RWPE2 (cell line): ENCODE measurements around the gene EIF1.

Source experiments
- ATAC-seq: fragments of 200-7000 bp; cut with Tn5 transposase; 3 replicates; pipeline ENCODE4 v1.9.1; 2021; ENCODE audit warnings: low read depth
- DNase-seq: peaks from one replicate; pipeline ENCODE4 v3.0.0-alpha.2; 2020; ENCODE audit warnings: low spot score
- H3K27ac ChIP-seq: fragments of 450-650 bp; 2 replicates; pipeline ENCODE4 v1.5.1; 2017; ENCODE audit warnings: mild to moderate bottlenecking; ENCODE audit not compliant: poor library complexity, severe bottlenecking
- H3K27me3 ChIP-seq: fragments of 250-450 bp; sonication (Bioruptor Pico); 2 replicates; pipeline ENCODE4 v1.5.1; 2021; ENCODE audit warnings: mild to moderate bottlenecking, moderate library complexity; ENCODE audit not compliant: insufficient read depth, poor library complexity, severe bottlenecking
- H3K36me3 ChIP-seq: fragments of 250-450 bp; sonication (Bioruptor Pico); 2 replicates; pipeline ENCODE4 v1.5.1; 2020; ENCODE audit warnings: low read depth, mild to moderate bottlenecking, moderate library complexity
- H3K4me1 ChIP-seq: fragments of 250-450 bp; sonication (Bioruptor Pico); 2 replicates; pipeline ENCODE4 v1.5.1; 2021; ENCODE audit warnings: mild to moderate bottlenecking, moderate library complexity; ENCODE audit not compliant: insufficient read depth, poor library complexity, severe bottlenecking
- H3K4me3 ChIP-seq: fragments of 250-450 bp; sonication (Bioruptor Pico); 2 replicates; pipeline ENCODE4 v1.5.1; 2021; ENCODE audit warnings: mild to moderate bottlenecking, moderate library complexity; ENCODE audit not compliant: severe bottlenecking
- H3K9me3 ChIP-seq: fragments of 250-450 bp; sonication (Bioruptor Pico); 2 replicates; pipeline ENCODE4 v1.5.1; 2021; ENCODE audit warnings: mild to moderate bottlenecking, moderate library complexity; ENCODE audit not compliant: severe bottlenecking
- TF ChIP-seq, protein P1 (sequence below): fragments of 450-650 bp; IDR thresholded peaks from one replicate; pipeline ENCODE4 v1.5.1; 2017; ENCODE audit warnings: mild to moderate bottlenecking, moderate library complexity; ENCODE audit not compliant: poor library complexity, severe bottlenecking

Gene EIF1

DNA sequence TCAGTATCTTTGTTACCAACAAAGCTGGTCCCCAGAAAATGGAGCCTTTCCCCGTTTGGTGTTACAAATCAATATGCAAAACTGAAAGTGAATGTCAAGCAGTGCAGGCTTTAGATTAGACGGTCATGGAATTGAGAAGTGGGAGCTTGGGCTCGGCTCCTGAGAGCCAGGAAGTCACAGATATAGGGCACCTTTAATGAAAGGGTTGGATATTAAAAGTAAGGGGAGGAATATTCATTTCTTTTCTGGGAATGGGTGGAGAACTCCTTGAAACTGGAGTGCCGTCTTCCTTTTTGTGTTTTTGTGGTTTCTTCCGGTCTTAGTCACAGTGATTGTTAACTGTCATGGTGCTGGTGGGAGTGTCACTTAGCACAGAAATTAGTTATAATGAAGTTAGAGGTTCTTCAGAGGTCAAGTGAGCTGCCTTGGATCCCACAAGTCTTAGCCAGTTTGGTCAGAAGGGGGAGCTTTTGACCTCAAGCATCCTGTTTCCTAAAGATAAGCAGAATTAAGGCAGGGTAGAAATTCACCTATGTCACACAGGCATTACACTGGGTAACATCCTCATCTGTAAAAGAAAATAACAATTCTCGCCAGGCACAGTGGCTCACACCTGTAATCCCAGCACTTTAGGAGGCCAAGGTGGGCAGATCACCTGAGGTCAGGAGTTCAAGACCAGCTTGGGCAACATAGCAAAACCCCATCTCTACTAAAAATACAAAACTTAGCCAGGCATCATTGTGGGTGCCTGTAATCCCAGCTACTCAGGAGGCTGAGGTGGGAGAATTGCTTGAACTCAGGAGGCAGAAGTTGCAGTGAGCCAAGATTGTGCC lies 9.6 kb upstream of the EIF1 start:
- no peaks in the 10 kb centered on the region for H3K36me3 ChIP-seq
- H3K4me3 ChIP-seq, result peak overlapping the region; percentile 4
- TF ChIP-seq, protein P1, sequence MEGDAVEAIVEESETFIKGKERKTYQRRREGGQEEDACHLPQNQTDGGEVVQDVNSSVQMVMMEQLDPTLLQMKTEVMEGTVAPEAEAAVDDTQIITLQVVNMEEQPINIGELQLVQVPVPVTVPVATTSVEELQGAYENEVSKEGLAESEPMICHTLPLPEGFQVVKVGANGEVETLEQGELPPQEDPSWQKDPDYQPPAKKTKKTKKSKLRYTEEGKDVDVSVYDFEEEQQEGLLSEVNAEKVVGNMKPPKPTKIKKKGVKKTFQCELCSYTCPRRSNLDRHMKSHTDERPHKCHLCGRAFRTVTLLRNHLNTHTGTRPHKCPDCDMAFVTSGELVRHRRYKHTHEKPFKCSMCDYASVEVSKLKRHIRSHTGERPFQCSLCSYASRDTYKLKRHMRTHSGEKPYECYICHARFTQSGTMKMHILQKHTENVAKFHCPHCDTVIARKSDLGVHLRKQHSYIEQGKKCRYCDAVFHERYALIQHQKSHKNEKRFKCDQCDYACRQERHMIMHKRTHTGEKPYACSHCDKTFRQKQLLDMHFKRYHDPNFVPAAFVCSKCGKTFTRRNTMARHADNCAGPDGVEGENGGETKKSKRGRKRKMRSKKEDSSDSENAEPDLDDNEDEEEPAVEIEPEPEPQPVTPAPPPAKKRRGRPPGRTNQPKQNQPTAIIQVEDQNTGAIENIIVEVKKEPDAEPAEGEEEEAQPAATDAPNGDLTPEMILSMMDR, result peak; percentile 50
- no peaks in the 10 kb centered on the region for H3K27me3 ChIP-seq
- H3K9me3 ChIP-seq, result no peaks in the 10 kb centered on the region
- H3K4me1 ChIP-seq, result peaks cover 12% of the 10 kb centered on the region
- DNase-seq (no peak), ATAC-seq (peak; percentile 64)
- peak overlapping the region; percentile 60 for H3K27ac ChIP-seq

GRCh38 chr17:41679740-41680425 lies 8.8 kb upstream of the EIF1 start:
- Histone ChIP-seq H3K4me1 (peaks cover 12% of the 10 kb centered on the region), H3K4me3 (no peak overlapping the region), H3K27me3 (no peaks in the 10 kb centered on the region), H3K27ac (no peak overlapping the region), H3K9me3 (no peaks in the 10 kb centered on the region), H3K36me3 (no peaks in the 10 kb centered on the region)
- TF ChIP-seq, protein P1, result no peak
- no peak for ATAC-seq
- DNase-seq, result no peak

GRCh38 chr17:41680426-41681040 lies 8.2 kb upstream of the EIF1 start:
- no peak for ATAC-seq

GRCh38 chr17:41681776-41682175 lies 6.9 kb upstream of the EIF1 start:
- H3K4me1 ChIP-seq, result peaks cover 12% of the 10 kb centered on the region
- ATAC-seq (no peak), DNase-seq (no peak)
- H3K36me3 ChIP-seq, result no peaks in the 10 kb centered on the region
- no peak overlapping the region for H3K4me3 ChIP-seq
- H3K27me3 ChIP-seq, result no peaks in the 10 kb centered on the region
- no peaks in the 10 kb centered on the region for H3K9me3 ChIP-seq
- TF ChIP-seq, protein P1, result no peak
- no peak overlapping the region for H3K27ac ChIP-seq

More at GRCh38 chr17:41680426-41681040, 8.2 kb upstream of the EIF1 start:
- Histone ChIP-seq H3K4me1 (peaks cover 12% of the 10 kb centered on the region), H3K27me3 (no peaks in the 10 kb centered on the region), H3K36me3 (no peaks in the 10 kb centered on the region), H3K9me3 (no peaks in the 10 kb centered on the region), H3K27ac (no peak overlapping the region), H3K4me3 (no peak overlapping the region)
- TF ChIP-seq, protein P1, result no peak
- DNase-seq, result no peak
